Activated CD8-positive, alpha-beta T cell treated with anti-CD3 and anti-CD28 coated beads for 36 hours (primary cell): Measurements from ENCODE around the gene UBE4B. TPM values are rescaled to one million over a fixed set of nuclear protein-coding genes. Genes with fewer than 3 reads are reported as not detected.

Source experiments
- ATAC-seq: fragments of 200-7000 bp; cut with Tn5 transposase; one replicate; pipeline ENCODE4 v1.10.0; 2021; ENCODE audit warnings: mild to moderate bottlenecking, moderate library complexity
- CTCF ChIA-PET: fragments of 350-600 bp; sonication (Branson Sonifier 250); formaldehyde crosslinking; loops from one replicate; lab custom pipeline; 2021; ENCODE audit warnings: antibody characterized with exemption; lab: Charles Lee
- POLR2A ChIA-PET: fragments of 350-600 bp; sonication (Branson Sonifier 250); formaldehyde crosslinking; loops from one replicate; lab custom pipeline; 2021; ENCODE audit warnings: antibody characterized with exemption; lab: Charles Lee
- DNase-seq: peaks from one replicate; pipeline ENCODE4 v3.0.0-alpha.2; 2020
- H3K27ac Mint-ChIP-seq: one replicate; pipeline ENCODE4 v1.8.0; 2021; ENCODE audit warnings: mild to moderate bottlenecking, mixed read lengths
- H3K27me3 Mint-ChIP-seq: one replicate; pipeline ENCODE4 v1.8.0; 2021; ENCODE audit warnings: mixed read lengths
- H3K36me3 Mint-ChIP-seq: one replicate; pipeline ENCODE4 v1.8.0; 2021; ENCODE audit warnings: low read depth, mixed read lengths
- H3K4me1 Mint-ChIP-seq: one replicate; pipeline ENCODE4 v1.8.0; 2021; ENCODE audit warnings: low read depth, mixed read lengths
- H3K4me3 Mint-ChIP-seq: one replicate; pipeline ENCODE4 v1.8.0; 2021; ENCODE audit warnings: mild to moderate bottlenecking, moderate library complexity, mixed read lengths
- H3K9me3 Mint-ChIP-seq: one replicate; pipeline ENCODE4 v1.8.0; 2021; ENCODE audit warnings: mixed read lengths
- intact Hi-C: fragments of 100-400 bp; cut with micrococcal nuclease; formaldehyde crosslinking; loops from one replicate; pipeline ENCODE4 v1.10.0; 2022
- total RNA-seq, 2 experiments: library from RNA; stranded (reverse); gene quantifications; one replicate each; pipeline ENCODE4 v1.2.3, GENCODE V29; 2021
- TF ChIP-seq, protein P1 (sequence below): fragments of 200-600 bp; IDR thresholded peaks from one replicate; pipeline ENCODE4 v1.8.0; 2022; ENCODE audit warnings: antibody characterized with exemption, mild to moderate bottlenecking

UBE4B gene
- total RNA-seq, 2 experiments from 2014 or later: 21.0 to 26.2 TPM

DNA sequence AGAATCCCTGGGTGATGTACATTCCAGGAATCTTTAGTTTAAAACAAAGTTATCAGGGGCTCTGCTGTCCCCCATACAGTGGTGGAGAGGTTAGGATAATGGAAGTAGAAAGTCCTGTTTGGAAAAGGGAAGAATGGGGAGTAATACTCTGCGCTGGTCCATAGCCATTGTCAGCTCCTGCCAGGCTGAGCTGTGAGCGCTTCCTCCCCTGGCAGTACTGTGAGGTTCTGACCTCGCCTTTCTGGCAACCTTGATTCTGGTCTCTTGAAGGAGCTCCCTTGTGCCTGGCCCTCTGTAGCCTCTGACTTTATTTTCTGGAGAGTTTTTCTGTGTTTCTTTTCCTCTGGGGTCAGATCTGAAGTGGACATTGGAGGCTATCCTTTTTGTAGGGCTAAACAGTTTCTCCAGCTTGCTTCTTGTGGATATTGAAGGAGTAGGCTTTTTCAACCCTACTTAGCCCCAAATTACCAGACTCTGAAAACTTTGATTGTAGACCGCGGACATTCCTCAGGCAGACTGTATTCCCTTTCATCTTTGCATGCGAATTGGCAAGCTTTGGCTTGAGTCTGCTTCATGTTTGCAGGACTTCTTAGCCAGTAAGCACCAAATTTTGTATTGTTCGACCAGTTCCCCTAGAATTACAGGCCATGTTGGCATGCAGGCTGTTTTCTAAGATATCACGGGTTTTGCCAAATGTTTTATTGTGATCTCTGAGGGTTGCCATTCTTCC, 13.8 kb downstream of the UBE4B start:
- TF ChIP-seq, protein P1, sequence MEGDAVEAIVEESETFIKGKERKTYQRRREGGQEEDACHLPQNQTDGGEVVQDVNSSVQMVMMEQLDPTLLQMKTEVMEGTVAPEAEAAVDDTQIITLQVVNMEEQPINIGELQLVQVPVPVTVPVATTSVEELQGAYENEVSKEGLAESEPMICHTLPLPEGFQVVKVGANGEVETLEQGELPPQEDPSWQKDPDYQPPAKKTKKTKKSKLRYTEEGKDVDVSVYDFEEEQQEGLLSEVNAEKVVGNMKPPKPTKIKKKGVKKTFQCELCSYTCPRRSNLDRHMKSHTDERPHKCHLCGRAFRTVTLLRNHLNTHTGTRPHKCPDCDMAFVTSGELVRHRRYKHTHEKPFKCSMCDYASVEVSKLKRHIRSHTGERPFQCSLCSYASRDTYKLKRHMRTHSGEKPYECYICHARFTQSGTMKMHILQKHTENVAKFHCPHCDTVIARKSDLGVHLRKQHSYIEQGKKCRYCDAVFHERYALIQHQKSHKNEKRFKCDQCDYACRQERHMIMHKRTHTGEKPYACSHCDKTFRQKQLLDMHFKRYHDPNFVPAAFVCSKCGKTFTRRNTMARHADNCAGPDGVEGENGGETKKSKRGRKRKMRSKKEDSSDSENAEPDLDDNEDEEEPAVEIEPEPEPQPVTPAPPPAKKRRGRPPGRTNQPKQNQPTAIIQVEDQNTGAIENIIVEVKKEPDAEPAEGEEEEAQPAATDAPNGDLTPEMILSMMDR: no peak
- ChIA-PET CTCF (interaction anchor here (0.9 to 1.4 kb wide), 4 partner anchors 14 to 384 kb away, joined by 3 to 4 read pairs (median 3); partner anchors contain the start of genes CENPS and UBE4B), POLR2A (interaction anchor here (1.2 kb wide), 1 partner anchor 32 kb away, joined by 4 read pairs; no protein-coding TSS in a partner anchor)
- ATAC-seq: no peak
- DNase-seq: no peak
- H3K4me3 Mint-ChIP-seq: no peak overlapping the region
- no peak overlapping the region for H3K27ac Mint-ChIP-seq
- H3K36me3 Mint-ChIP-seq: peaks cover 8% of the 10 kb centered on the region
- intact Hi-C loops: no loop called here
- no peaks in the 10 kb centered on the region for H3K9me3 Mint-ChIP-seq
- H3K27me3 Mint-ChIP-seq: no peaks in the 10 kb centered on the region
- peaks cover 30% of the 10 kb centered on the region for H3K4me1 Mint-ChIP-seq

DNA sequence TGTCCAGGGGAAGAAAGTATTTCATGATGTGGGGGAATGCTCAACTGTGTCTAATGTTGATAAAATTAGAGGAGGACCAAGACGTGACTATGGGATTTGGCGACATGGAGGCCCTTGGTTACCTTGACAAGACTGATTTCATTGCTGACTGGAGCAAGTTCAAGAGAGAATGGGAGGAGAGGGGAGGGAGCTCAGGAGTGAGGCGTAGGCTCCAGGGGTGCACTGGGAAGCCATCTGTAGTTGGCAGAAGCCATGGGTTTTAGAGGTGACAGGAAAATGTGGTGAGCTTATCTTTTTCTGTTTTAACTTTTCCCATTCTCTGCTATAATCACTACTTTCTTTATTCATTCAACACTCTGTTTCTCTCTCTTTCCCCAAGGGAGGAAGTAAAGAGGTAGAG, 15.8 kb downstream of the UBE4B start:
- peaks cover 10% of the 10 kb centered on the region for H3K36me3 Mint-ChIP-seq
- POLR2A ChIA-PET: interaction anchor here (0.6 to 1.0 kb wide), 2 partner anchors 10 to 15 kb away, joined by 3 read pairs; no protein-coding TSS in a partner anchor

DNA sequence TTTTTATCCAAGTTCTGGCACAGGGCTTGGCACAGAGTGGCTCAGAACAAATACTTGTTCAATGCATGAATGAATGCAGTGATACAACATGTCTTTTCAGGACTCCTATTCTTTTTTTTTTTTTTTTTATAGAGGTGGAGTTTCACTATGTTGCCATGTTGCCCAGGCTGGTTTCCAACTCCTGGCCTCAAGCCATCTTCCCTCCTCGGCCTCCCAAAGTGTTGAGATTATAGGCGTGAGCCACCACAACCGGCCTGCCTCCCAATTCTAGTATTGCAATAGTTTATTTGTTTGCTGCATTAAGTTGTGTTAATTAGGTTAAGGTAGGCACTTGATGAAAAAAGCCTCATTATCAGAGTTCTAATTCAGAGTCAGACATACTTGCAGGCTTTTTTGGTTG, 17.9 kb downstream of the UBE4B start:
- Mint-ChIP-seq H3K4me3 (no peak overlapping the region), H3K36me3 (peaks cover 10% of the 10 kb centered on the region), H3K27ac (no peak overlapping the region), H3K9me3 (no peaks in the 10 kb centered on the region), H3K4me1 (peaks cover 15% of the 10 kb centered on the region), H3K27me3 (no peaks in the 10 kb centered on the region)
- ATAC-seq: no peak
- POLR2A ChIA-PET: no interaction called here
- DNase-seq: no peak
- TF ChIP-seq, protein P1: no peak
- intact Hi-C loops: no loop called here
- CTCF ChIA-PET: no interaction called here

More for the DNA sequence above, 15.8 kb downstream of the UBE4B start:
- no peaks in the 10 kb centered on the region for H3K27me3 Mint-ChIP-seq
- ATAC-seq (no peak), DNase-seq (no peak)
- H3K4me1 Mint-ChIP-seq: peaks cover 27% of the 10 kb centered on the region
- TF ChIP-seq, protein P1: no peak
- no peak overlapping the region for H3K27ac Mint-ChIP-seq
- CTCF ChIA-PET: interaction anchor here (1.0 kb wide), 1 partner anchor 15 kb away, joined by 4 read pairs; no protein-coding TSS in a partner anchor
- H3K9me3 Mint-ChIP-seq: no peaks in the 10 kb centered on the region
- intact Hi-C loops: no loop called here
- no peak overlapping the region for H3K4me3 Mint-ChIP-seq

DNA sequence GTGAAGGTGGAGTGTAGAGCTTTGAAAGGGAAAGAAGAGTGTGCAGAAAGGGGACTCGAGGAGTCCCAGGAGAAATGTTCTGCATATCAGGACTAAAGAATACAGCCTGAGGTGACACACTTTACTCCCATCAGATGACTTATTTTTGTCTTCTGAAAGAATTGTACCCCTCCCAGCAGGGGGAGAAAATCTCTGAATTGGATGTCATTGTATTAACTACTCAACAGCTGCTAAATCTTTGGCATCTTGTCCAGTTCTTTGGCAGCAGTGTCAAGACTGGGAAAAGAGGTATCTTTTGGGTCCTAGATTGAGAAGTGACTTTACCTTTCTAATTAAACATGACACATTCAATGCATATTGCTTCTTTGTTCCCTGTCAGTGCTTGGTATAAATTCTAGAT, 18.9 kb downstream of the UBE4B start:
- ATAC-seq (no peak), DNase-seq (no peak)
- POLR2A ChIA-PET: no interaction called here
- H3K27ac Mint-ChIP-seq: no peak overlapping the region
- peaks cover 10% of the 10 kb centered on the region for H3K36me3 Mint-ChIP-seq
- H3K27me3 Mint-ChIP-seq: no peaks in the 10 kb centered on the region
- no peak overlapping the region for H3K4me3 Mint-ChIP-seq
- H3K4me1 Mint-ChIP-seq: peaks cover 15% of the 10 kb centered on the region
- intact Hi-C loops: no loop called here
- no peaks in the 10 kb centered on the region for H3K9me3 Mint-ChIP-seq
- CTCF ChIA-PET: no interaction called here
- TF ChIP-seq, protein P1: no peak

DNA sequence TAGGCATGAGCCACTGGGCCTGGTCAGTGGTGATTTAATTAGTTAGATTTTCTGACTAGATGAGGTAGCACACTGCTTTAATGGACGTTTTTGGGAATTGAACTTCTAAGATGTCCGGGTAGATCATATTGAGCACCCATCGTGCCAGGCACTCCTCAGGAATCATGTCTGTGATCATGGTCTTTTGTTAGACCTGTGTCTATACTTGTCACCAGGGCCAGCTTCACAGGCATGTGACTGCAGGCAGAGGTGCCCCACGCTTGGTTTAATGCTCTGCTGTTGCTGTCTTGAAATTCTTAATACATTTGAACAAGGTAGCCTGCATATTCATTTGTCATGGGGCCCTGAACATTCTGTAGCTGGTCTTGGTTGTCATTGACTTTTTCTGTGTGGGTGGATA, 19.6 kb downstream of the UBE4B start:
- Mint-ChIP-seq H3K27ac (no peak overlapping the region), H3K9me3 (no peaks in the 10 kb centered on the region), H3K4me1 (peaks cover 9% of the 10 kb centered on the region), H3K27me3 (no peaks in the 10 kb centered on the region), H3K36me3 (peaks cover 10% of the 10 kb centered on the region), H3K4me3 (no peak overlapping the region)
- CTCF ChIA-PET: no interaction called here
- TF ChIP-seq, protein P1: no peak
- no peak for ATAC-seq
- intact Hi-C loops: no loop called here
- DNase-seq: no peak
- POLR2A ChIA-PET: no interaction called here
